SK-N-MC (cell line): Measurements from ENCODE around the gene SPSB3.
A peak's percentile ranks its signal among the peaks of the same experiment; 100 is the strongest.

Experiments
- DNase-seq: peaks from one replicate; pipeline ENCODE4 v3.0.0-alpha.2; 2011; ENCODE audit warnings: low read depth, low spot score
- H3K27ac ChIP-seq: fragments of 200-600 bp; sonication (generic); 2 replicates; pipeline ENCODE4 v1.5.1; 2016; ENCODE audit warnings: mixed run types
- H3K36me3 ChIP-seq: fragments of 200-600 bp; sonication (generic); 2 replicates; pipeline ENCODE4 v1.6.1; 2017; ENCODE audit warnings: antibody characterized with exemption, low read length, mixed read lengths; ENCODE audit not compliant: insufficient read depth
- H3K4me3 ChIP-seq: fragments of 200-600 bp; sonication (generic); 2 replicates; pipeline ENCODE4 v1.5.1; 2016
- H3K9ac ChIP-seq: fragments of 200-600 bp; sonication (generic); 2 replicates; pipeline ENCODE4 v1.8.0; 2017; ENCODE audit warnings: mixed run types, mixed read lengths; ENCODE audit not compliant: insufficient read length
- H3K9me3 ChIP-seq: fragments of 200-600 bp; sonication (generic); 2 replicates; pipeline ENCODE4 v1.6.1; 2017; ENCODE audit warnings: low read depth, mild to moderate bottlenecking, antibody characterized with exemption, low read length, moderate library complexity, mixed read lengths
- EZH2 ChIP-seq: fragments of 200-600 bp; sonication (generic); IDR thresholded peaks from one replicate; pipeline ENCODE4 v1.6.1; 2017; ENCODE audit warnings: antibody characterized with exemption
- FOXP2 ChIP-seq: optimal IDR thresholded peaks from 2 replicates; pipeline ENCODE3; 2011; ENCODE audit warnings: mild to moderate bottlenecking, moderate library complexity; ENCODE audit not compliant: insufficient read depth; ENCODE audit errors: extremely low read length, control extremely low read depth
- POLR2AphosphoS5 ChIP-seq: IDR thresholded peaks from 2 replicates; pipeline ENCODE4 v1.6.1; 2012; ENCODE audit warnings: mild to moderate bottlenecking, low read depth, low read length, borderline replicate concordance

The SPSB3 gene

DNA sequence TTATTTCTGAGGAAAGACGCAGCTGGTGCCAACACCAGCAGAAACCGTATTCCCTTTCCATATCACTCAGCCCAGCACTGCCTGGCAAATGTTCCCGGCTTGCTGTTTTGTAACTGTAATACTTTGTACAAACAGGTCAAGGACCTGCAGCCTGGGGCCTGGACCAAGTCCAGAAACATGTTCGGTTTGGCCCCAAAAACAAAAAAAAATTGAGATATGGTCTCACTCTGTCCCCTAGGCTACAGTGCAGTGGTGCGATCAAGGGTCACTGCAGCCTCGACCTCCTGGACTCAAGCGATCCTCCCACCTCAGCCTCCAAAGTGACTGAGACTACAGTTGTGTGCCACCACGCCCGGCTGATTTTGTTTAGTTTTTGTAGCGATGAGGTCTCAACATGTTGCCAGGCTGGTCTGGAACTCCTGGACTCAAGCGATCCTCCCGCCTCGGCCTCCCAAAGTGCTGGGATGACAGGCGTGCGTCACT, 43.1 kb upstream of the SPSB3 start:
- no peak for TF ChIP-seq EZH2
- no peak for TF ChIP-seq FOXP2
- no peak for TF ChIP-seq POLR2AphosphoS5
- no peak overlapping the region for H3K9ac ChIP-seq

DNA sequence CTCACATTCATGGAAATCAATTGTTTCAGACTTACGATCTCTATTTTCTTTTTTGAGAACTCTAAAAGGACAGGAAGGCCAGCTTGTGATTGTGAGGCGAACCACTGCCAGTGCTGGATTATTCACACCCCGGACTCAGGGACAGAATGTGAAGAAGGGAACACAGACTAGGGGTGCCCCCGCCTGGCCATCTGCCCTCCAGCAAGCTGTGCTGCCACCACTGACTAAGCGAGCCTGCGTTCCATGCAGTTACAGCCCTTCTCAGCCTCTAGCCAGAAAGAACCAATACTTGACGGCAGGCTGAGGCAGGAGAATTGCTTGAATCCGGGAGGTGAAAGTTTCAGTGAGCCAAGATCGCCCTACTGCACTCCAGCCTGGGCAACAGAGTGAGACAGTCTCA, 41.5 kb upstream of the SPSB3 start:
- Histone ChIP-seq H3K36me3 (no peaks in the 10 kb centered on the region), H3K9me3 (no peaks in the 10 kb centered on the region), H3K9ac (no peak overlapping the region), H3K27ac (no peak overlapping the region), H3K4me3 (no peak overlapping the region)
- DNase-seq: no peak
- no peak for TF ChIP-seq POLR2AphosphoS5
- TF ChIP-seq FOXP2: no peak
- TF ChIP-seq EZH2: no peak

More for the DNA sequence above, 43.1 kb upstream of the SPSB3 start:
- DNase-seq: no peak
- Histone ChIP-seq H3K36me3 (no peaks in the 10 kb centered on the region), H3K27ac (no peak overlapping the region), H3K9me3 (no peaks in the 10 kb centered on the region), H3K4me3 (peak overlapping the region; percentile 95; the same call in 1 of the 2 replicates)

DNA sequence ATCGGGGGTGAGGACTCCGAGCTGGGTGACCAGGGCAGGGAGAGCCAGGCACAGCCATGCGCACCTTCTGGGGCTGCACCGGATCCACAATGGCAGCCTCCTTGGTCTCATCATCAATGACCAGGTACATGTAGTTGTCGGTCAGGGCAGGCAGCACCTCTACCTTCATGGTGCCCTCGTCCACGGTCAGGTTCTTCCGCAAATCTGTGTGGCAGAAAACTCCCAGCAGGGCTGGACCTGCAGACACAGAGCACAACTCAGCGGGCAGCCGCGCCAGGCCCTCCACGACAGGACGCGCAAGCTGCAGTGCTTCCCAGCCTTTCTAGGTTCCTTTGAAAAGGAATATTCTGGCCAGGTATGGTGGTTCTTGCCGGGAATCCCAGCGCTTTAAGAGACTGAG, 40.4 kb upstream of the SPSB3 start:
- no peak overlapping the region for H3K4me3 ChIP-seq
- H3K9me3 ChIP-seq: no peaks in the 10 kb centered on the region
- H3K36me3 ChIP-seq: no peaks in the 10 kb centered on the region
- no peak overlapping the region for H3K27ac ChIP-seq
- TF ChIP-seq FOXP2: no peak
- no peak overlapping the region for H3K9ac ChIP-seq
- DNase-seq: no peak

- H3K9me3 ChIP-seq: no peaks in the 10 kb centered on the region
- no peak for DNase-seq
- H3K4me3 ChIP-seq: no peak overlapping the region
- H3K36me3 ChIP-seq: no peaks in the 10 kb centered on the region
- no peak overlapping the region for H3K9ac ChIP-seq
- TF ChIP-seq EZH2 (no peak), FOXP2 (no peak), POLR2AphosphoS5 (no peak)
- no peak overlapping the region for H3K27ac ChIP-seq
These were observed 39.7 kb upstream of the SPSB3 start for GRCh38 chr16:1821861-1822611.

- DNase-seq: no peak
- Histone ChIP-seq H3K36me3 (no peaks in the 10 kb centered on the region), H3K9ac (no peak overlapping the region), H3K27ac (no peak overlapping the region), H3K4me3 (no peak overlapping the region), H3K9me3 (no peaks in the 10 kb centered on the region)
- no peak for TF ChIP-seq FOXP2
- no peak for TF ChIP-seq EZH2
- no peak for TF ChIP-seq POLR2AphosphoS5
These were observed 38.5 kb upstream of the SPSB3 start for GRCh38 chr16:1820946-1821290.

DNA sequence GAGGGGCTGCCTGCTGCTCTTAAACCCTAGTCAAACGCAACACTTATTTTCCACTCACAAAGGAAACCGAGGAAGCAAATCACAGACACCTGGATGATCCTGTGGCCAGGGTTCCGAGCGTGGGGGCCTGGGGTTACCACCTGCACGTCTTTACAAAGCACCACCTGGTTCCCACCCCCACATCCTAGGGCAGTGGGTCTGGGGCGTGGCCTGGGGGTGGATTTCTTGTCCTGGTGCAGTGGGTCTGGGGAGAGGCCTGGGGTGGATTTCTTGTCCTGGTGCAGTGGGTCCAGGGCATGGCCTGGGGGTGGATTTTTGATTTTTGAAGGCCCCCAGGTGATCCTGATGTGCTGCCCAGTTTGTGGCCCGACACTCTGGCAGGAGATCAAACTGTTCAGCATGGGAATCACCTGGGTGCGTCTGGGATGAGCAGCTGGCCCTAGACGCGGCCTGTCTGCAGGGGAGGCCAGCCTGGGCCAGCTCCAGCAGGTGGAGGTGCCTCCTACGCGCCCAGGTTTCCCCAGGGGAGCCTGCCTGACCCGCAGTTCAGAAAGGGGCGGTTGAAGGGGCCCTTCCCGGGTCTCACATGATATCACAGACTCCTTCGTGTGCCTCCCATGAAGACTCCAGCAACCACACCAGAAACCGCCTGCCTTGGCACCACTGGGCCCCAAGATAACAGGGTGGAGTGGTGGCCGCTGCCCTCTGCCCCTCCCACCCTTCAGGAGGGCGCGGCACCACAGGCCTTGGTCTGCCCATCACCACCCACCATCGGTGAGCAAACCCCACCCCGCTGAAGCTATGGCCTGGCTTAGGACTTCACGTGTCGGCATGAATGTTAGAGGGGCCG, 38.0 kb upstream of the SPSB3 start:
- Histone ChIP-seq H3K9ac (no peak overlapping the region), H3K27ac (no peak overlapping the region), H3K9me3 (no peaks in the 10 kb centered on the region), H3K4me3 (no peak overlapping the region), H3K36me3 (no peaks in the 10 kb centered on the region)
- no peak for TF ChIP-seq POLR2AphosphoS5
- TF ChIP-seq EZH2: no peak
- no peak for TF ChIP-seq FOXP2
- DNase-seq: no peak

DNA sequence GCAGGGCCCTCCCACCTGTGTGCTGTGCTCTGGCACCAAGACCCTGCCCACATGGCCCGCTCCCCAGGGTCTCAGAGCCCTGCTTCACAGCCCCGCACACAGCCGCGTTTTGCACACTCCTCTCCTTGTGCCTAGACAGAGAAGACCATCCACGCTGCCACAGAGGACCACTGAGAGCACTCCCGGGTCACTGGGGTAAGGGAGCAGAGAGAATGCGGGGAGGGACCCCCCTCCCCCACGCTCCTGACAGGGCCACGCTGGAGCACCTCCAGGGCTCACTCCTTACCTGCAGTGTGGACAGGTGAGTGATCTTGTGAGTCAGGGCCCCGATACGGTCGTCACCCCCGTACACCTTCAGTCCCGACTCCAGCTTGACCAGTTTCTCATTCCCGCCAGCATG, 37.2 kb upstream of the SPSB3 start:
- DNase-seq: no peak
- Histone ChIP-seq H3K27ac (no peak overlapping the region), H3K4me3 (no peak overlapping the region), H3K36me3 (no peaks in the 10 kb centered on the region), H3K9ac (no peak overlapping the region), H3K9me3 (no peaks in the 10 kb centered on the region)
- no peak for TF ChIP-seq POLR2AphosphoS5
- no peak for TF ChIP-seq FOXP2
- no peak for TF ChIP-seq EZH2

DNA sequence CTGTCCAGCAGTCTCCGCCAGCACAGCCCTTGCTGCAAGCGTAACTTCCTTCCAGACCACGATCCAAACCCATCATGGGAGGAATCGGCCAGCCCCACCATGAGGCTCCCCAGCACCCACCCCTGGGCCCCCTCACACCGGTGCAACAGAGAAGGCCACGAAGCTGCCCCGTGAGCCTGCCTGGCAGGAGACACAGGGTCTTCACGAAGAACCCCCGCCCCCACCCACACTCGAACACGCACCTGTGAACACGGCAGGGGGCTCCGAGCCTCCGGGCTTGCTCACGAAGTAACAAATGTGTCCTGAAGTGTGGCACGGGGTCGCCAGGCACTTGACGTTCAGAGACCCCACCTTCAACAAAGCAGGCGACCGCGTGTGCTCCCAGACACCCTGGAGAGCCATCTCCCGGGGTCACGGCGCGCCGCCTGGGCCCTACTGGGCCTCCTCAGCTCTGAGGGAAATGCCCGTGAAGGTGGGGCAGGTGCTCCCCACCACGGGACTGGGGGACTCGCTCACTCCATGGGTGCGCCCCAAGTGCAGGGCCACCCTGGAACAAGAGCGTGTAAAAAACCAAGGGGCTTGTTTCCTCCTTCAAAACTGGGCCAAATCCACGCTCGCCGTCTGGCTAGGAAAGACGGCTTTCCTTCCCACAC, 36.6 kb upstream of the SPSB3 start:
- no peak for DNase-seq
- TF ChIP-seq POLR2AphosphoS5 (no peak), EZH2 (no peak), FOXP2 (no peak)
- no peak overlapping the region for H3K4me3 ChIP-seq
- no peak overlapping the region for H3K27ac ChIP-seq
- H3K9me3 ChIP-seq: no peaks in the 10 kb centered on the region
- no peak overlapping the region for H3K9ac ChIP-seq
- no peaks in the 10 kb centered on the region for H3K36me3 ChIP-seq
